KOPT-K1 (cell line): Measurements from ENCODE around the gene PSG4.
"Not testable (repeated sequence)": the region's sequence is repeated elsewhere in the genome, so short reads cannot be mapped to it uniquely, and the experiment has no call there.

Experiments
- H3K27ac ChIP-seq: fragments of 200-600 bp; sonication (generic); 2 replicates; pipeline ENCODE4 v1.5.1; 2016; ENCODE audit warnings: antibody characterized with exemption, mild to moderate bottlenecking, low read depth, low read length; ENCODE audit not compliant: poor library complexity, severe bottlenecking
- H3K36me3 ChIP-seq: fragments of 200-600 bp; sonication (generic); 2 replicates; pipeline ENCODE4 v1.5.1; 2017; ENCODE audit warnings: antibody characterized with exemption, mild to moderate bottlenecking, low read length, moderate library complexity; ENCODE audit not compliant: insufficient read depth
- H3K9me3 ChIP-seq: fragments of 200-600 bp; sonication (generic); 2 replicates; pipeline ENCODE4 v1.5.1; 2017; ENCODE audit warnings: antibody characterized with exemption, low read length, mild to moderate bottlenecking; ENCODE audit not compliant: insufficient read depth, poor library complexity, severe bottlenecking

PSG4 gene

GRCh38 chr19:43178577-43178976 lies 26.9 kb downstream of the PSG4 start:
- not testable (repeated sequence) for H3K36me3 ChIP-seq, H3K27ac ChIP-seq, H3K9me3 ChIP-seq

- not testable (repeated sequence) for H3K9me3 ChIP-seq, H3K36me3 ChIP-seq, H3K27ac ChIP-seq
Observed at GRCh38 chr19:43165906-43166305, 39.5 kb downstream of the PSG4 start.

- not testable (repeated sequence) for H3K27ac ChIP-seq, H3K36me3 ChIP-seq, H3K9me3 ChIP-seq
Observed at GRCh38 chr19:43163135-43163534, 42.3 kb downstream of the PSG4 start.

GRCh38 chr19:43162261-43162660 lies 43.2 kb downstream of the PSG4 start:
- H3K36me3 ChIP-seq, H3K9me3 ChIP-seq, H3K27ac ChIP-seq: not testable (repeated sequence)

GRCh38 chr19:43152214-43152613 lies 53.2 kb downstream of the PSG4 start:
- H3K27ac ChIP-seq = no peak overlapping the region
- no peaks in the 10 kb centered on the region for H3K9me3 ChIP-seq
- no peaks in the 10 kb centered on the region for H3K36me3 ChIP-seq

GRCh38 chr19:43149788-43150187 lies 55.6 kb downstream of the PSG4 start:
- H3K9me3 ChIP-seq, H3K36me3 ChIP-seq, H3K27ac ChIP-seq: not testable (repeated sequence)

- H3K27ac ChIP-seq = no peak overlapping the region
- H3K36me3 ChIP-seq = no peaks in the 10 kb centered on the region
- H3K9me3 ChIP-seq = no peaks in the 10 kb centered on the region
Observed at GRCh38 chr19:43148233-43148632, 57.2 kb downstream of the PSG4 start.
